Liver (tissue), 9 donors: Measurements from ENCODE around the gene RARG. TPM values are rescaled to one million over a fixed set of nuclear protein-coding genes. Genes with fewer than 3 reads are reported as not detected.

ENCODE experiments used
- DNase-seq: peaks from one replicate; pipeline ENCODE4 v3.0.0-alpha.2; 2017; ENCODE audit warnings: low spot score
- H3K27ac ChIP-seq, 2 donors: one replicate each; pipeline ENCODE4 v1.7.0; 2013; ENCODE audit warnings: inconsistent platforms in 2 of 2, low read length in 2 of 2, control low read depth in 1 of 2, low read depth in 1 of 2, mild to moderate bottlenecking in 1 of 2
- H3K27me3 ChIP-seq, 4 donors: one replicate each; pipeline versions ENCODE4 v1.6.1 to v1.7.0; 2013; ENCODE audit warnings: low read length in 3 of 4, inconsistent platforms in 1 of 4, mild to moderate bottlenecking in 1 of 4, moderate library complexity in 1 of 4; ENCODE audit not compliant: control insufficient read depth in 4 of 4, insufficient read depth in 4 of 4
- H3K36me3 ChIP-seq, 4 donors: one replicate each; pipeline versions ENCODE4 v1.6.1 to v1.7.0; 2013; ENCODE audit warnings: low read length in 3 of 4, mild to moderate bottlenecking in 3 of 4, low read depth in 1 of 4, moderate library complexity in 1 of 4; ENCODE audit not compliant: control insufficient read depth in 4 of 4, insufficient read depth in 3 of 4
- H3K4me1 ChIP-seq, 4 donors: one replicate each; pipeline versions ENCODE4 v1.6.1 to v1.7.0; 2013; ENCODE audit warnings: low read length in 3 of 4, mild to moderate bottlenecking in 3 of 4, moderate library complexity in 1 of 4; ENCODE audit not compliant: control insufficient read depth in 4 of 4, insufficient read depth in 4 of 4
- H3K4me3 ChIP-seq, 3 donors: one replicate each; pipeline versions ENCODE4 v1.6.1 to v1.7.0; 2013; ENCODE audit warnings: low read length in 3 of 3, control low read depth in 1 of 3, low read depth in 1 of 3, mild to moderate bottlenecking in 1 of 3
- H3K9ac ChIP-seq, 2 donors: one replicate each; pipeline ENCODE4 v1.7.0; 2013; ENCODE audit warnings: low read length in 2 of 2, mild to moderate bottlenecking in 2 of 2, moderate library complexity in 2 of 2, control low read depth in 1 of 2, low read depth in 1 of 2
- H3K9me3 ChIP-seq, 4 donors: one replicate each; pipeline versions ENCODE4 v1.6.1 to v1.7.0; 2013; ENCODE audit warnings: low read length in 3 of 4; ENCODE audit not compliant: control insufficient read depth in 4 of 4
- ATF3 ChIP-seq: IDR thresholded peaks from 2 replicates; pipeline ENCODE4 v1.6.1; 2016; ENCODE audit warnings: antibody characterized with exemption
- CTCF ChIP-seq: fragments of 150-350 bp; IDR thresholded peaks from 2 replicates; pipeline ENCODE4 v1.5.1; 2017; ENCODE audit warnings: improper control_type of control experiment, low read depth, low read length; ENCODE audit not compliant: missing input control
- EGR1 ChIP-seq, 2 donors: IDR thresholded peaks; 2 replicates each; pipeline ENCODE4 v1.6.1; 2016 to 2018; ENCODE audit warnings: antibody characterized with exemption in 2 of 2, low read depth in 2 of 2
- FOXA1 ChIP-seq: IDR thresholded peaks from 2 replicates; pipeline ENCODE4 v1.6.1; 2016; ENCODE audit warnings: antibody characterized with exemption
- FOXA2 ChIP-seq: IDR thresholded peaks from 2 replicates; pipeline ENCODE4 v1.6.1; 2016; ENCODE audit warnings: antibody characterized with exemption
- GABPA ChIP-seq, 2 donors: IDR thresholded peaks in 1 of 2; conservative IDR thresholded peaks in 1 of 2; 2 replicates each; pipeline ENCODE4 v1.6.1; 2016; ENCODE audit warnings: antibody characterized with exemption in 2 of 2, mild to moderate bottlenecking in 1 of 2, moderate library complexity in 1 of 2
- HNF4A ChIP-seq, 2 donors: conservative IDR thresholded peaks; 2 replicates each; pipeline ENCODE4 v1.6.1; 2016; ENCODE audit warnings: antibody characterized with exemption in 2 of 2, mild to moderate bottlenecking in 2 of 2
- HNF4G ChIP-seq: IDR thresholded peaks from 2 replicates; pipeline ENCODE4 v1.6.1; 2016; ENCODE audit warnings: antibody characterized with exemption
- JUND ChIP-seq, 2 donors: IDR thresholded peaks; 2 replicates each; pipeline ENCODE4 v1.6.1; 2016; ENCODE audit warnings: antibody characterized with exemption in 2 of 2
- MAX ChIP-seq: IDR thresholded peaks from 2 replicates; pipeline ENCODE4 v1.6.1; 2016; ENCODE audit warnings: antibody characterized with exemption
- NR2F2 ChIP-seq: IDR thresholded peaks from 2 replicates; pipeline ENCODE4 v1.6.1; 2016; ENCODE audit warnings: antibody characterized with exemption
- RAD21 ChIP-seq, 2 donors: IDR thresholded peaks; 2 replicates each; pipeline ENCODE4 v1.6.1; 2016; ENCODE audit warnings: antibody characterized with exemption in 2 of 2, mild to moderate bottlenecking in 2 of 2
- REST ChIP-seq: IDR thresholded peaks from 2 replicates; pipeline ENCODE4 v1.6.1; 2016; ENCODE audit warnings: antibody characterized with exemption, mild to moderate bottlenecking
- RXRA ChIP-seq, 2 donors: IDR thresholded peaks; 2 replicates each; pipeline ENCODE4 v1.6.1; 2017 to 2018; ENCODE audit warnings: antibody characterized with exemption in 2 of 2, mild to moderate bottlenecking in 1 of 2
- SP1 ChIP-seq: IDR thresholded peaks from 2 replicates; pipeline ENCODE4 v1.6.1; 2018; ENCODE audit warnings: antibody characterized with exemption, mild to moderate bottlenecking
- TAF1 ChIP-seq: conservative IDR thresholded peaks from 2 replicates; pipeline ENCODE4 v1.6.1; 2016; ENCODE audit warnings: antibody characterized with exemption, mild to moderate bottlenecking
- YY1 ChIP-seq: IDR thresholded peaks from 2 replicates; pipeline ENCODE4 v1.6.1; 2016; ENCODE audit warnings: antibody characterized with exemption, mild to moderate bottlenecking
- ZBTB33 ChIP-seq: IDR thresholded peaks from 2 replicates; pipeline ENCODE4 v1.6.1; 2016; ENCODE audit warnings: antibody characterized with exemption
- WGBS: extraction: QIAGEN DNeasy Blood & Tissue Kit; methylation state at CpG from one replicate; pipeline ENCODE4 v1.1.7; 2013; 5-methylcytosine and 5-hydroxymethylcytosine counted together
- polyA plus RNA-seq, 2 donors: library from polyadenylated mRNA; stranded (reverse) in 1 of 2; unstranded in 1 of 2; fragments of 200-250 nt in 1 of 2; fragments of >200 nt in 1 of 2; fragmentation: Nextera tagmentation in 1 of 2; extraction: Ambion mirVana in 1 of 2; gene quantifications; one replicate each; pipeline versions ENCODE4 v1.2.1 to v1.2.3, GENCODE V29; 2013 to 2015
- total RNA-seq, 2 donors: library from RNA; depleted of rRNA; stranded (reverse); fragments of >200 nt; gene quantifications; one replicate each; pipeline ENCODE4 v1.2.3, GENCODE V29; 2014
- donor health status: healthy.
- donor health status: healthy.
- donor health status: healthy.
- donor health status: healthy.
- donor health status: healthy.

RARG gene
- total and polyA plus RNA-seq, 4 donors, result 1.7 to 3.1 (median 2.7) TPM

- no peak overlapping the region for H3K4me3 ChIP-seq
- H3K9ac ChIP-seq, result no peak overlapping the region
- DNase-seq, result no peak
- H3K9me3 ChIP-seq, result no peaks in the 10 kb centered on the region
- TF ChIP-seq ZBTB33 (no peak), RXRA (IDR thresholded peaks at IDR 0.05) (no peak)
- H3K27me3 ChIP-seq, result no peaks in the 10 kb centered on the region
- H3K4me1 ChIP-seq, result peaks cover 0 to 19% (median 10%) of the 10 kb centered on the region in 4 donors
- H3K27ac ChIP-seq, result no peak overlapping the region
- H3K36me3 ChIP-seq, result no peaks in the 10 kb centered on the region
- WGBS, result 76% methylated on average over 11 of the region's 11 CpGs
Measured at GRCh38 chr12:53224061-53224896, 7.7 kb downstream of the RARG start.

- Histone ChIP-seq H3K4me1 (peaks cover 0 to 19% (median 10%) of the 10 kb centered on the region in 4 donors), H3K4me3 (no peak overlapping the region), H3K9ac (no peak overlapping the region), H3K9me3 (no peaks in the 10 kb centered on the region), H3K27ac (no peak overlapping the region), H3K36me3 (no peaks in the 10 kb centered on the region), H3K27me3 (no peaks in the 10 kb centered on the region)
- 36% methylated on average over 16 of the region's 16 CpGs for WGBS
- TF ChIP-seq ZBTB33, result no peak
- TF ChIP-seq CTCF, result no peak
- TF ChIP-seq JUND (IDR thresholded peaks at IDR 0.05), result no peak
- no peak for TF ChIP-seq HNF4G
- no peak for TF ChIP-seq REST
- TF ChIP-seq YY1, result no peak
- no peak for TF ChIP-seq ATF3
- no peak for TF ChIP-seq MAX
- TF ChIP-seq TAF1, result no peak
- no peak for TF ChIP-seq RXRA (IDR thresholded peaks at IDR 0.05)
- TF ChIP-seq SP1, result no peak
- TF ChIP-seq NR2F2, result no peak
- TF ChIP-seq GABPA (IDR thresholded peaks at IDR 0.05 in 1 of 2, conservative IDR thresholded peaks at IDR 0.05 in 1 of 2), result no peak
- TF ChIP-seq RAD21 (IDR thresholded peaks at IDR 0.05), result no peak
- no peak for TF ChIP-seq HNF4A (conservative IDR thresholded peaks at IDR 0.05)
- no peak for TF ChIP-seq FOXA1
- TF ChIP-seq EGR1 (IDR thresholded peaks at IDR 0.05; ENCODE audit: low read depth in 2 of 2), result no peak
- TF ChIP-seq FOXA2, result no peak
- DNase-seq, result no peak
Measured at GRCh38 chr12:53223389-53224060, 8.5 kb downstream of the RARG start.
